Activated CD4-positive, alpha-beta T cell treated with anti-CD3 and anti-CD28 coated beads, Interleukin-2, amount 50 U/mL, for 16 hours (primary cell): ENCODE measurements around the gene CCNY.

Experiments
- DNase-seq: peaks from one replicate; pipeline ENCODE4 v3.0.0-alpha.2; 2020

The CCNY gene

DNA sequence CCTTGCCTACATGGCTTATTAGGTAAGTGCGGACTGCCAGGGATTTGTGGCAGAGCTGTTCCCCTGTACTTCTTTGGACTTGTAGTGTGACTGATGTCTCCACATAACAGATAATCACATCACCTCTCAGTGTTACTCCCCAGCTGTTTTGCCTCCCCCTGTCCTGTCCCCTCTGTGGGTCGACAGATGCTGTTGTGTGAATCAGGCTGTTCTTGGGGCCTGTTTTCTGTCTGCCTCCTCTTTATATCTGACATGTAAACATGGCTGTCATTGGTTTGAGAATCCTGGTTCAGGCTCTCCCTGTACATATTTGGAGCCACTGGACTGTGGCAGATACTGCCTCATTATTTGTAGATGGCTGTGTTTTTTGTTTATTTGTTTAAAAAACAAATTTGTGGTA lies 22.7 kb downstream of the CCNY start:
- no peak for DNase-seq

DNA sequence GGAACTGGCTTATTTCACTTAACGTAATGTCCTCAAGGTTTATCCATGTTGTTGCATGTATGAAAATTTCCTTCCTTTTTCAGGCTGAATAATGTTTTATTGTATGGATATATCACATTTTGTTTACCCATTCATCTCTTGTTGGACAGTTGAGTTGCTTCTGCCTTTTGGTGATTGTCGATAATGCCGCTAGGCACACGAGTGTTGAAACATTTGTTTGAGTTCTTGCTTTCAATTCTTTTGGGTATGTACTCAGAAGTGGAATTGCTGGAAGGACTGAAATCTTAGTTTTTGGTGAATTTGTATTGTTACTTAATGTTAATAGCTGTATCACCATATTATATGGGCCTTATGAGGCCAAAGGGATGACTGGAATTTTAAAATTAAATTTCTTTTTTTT lies 23.6 kb downstream of the CCNY start:
- no peak for DNase-seq

DNA sequence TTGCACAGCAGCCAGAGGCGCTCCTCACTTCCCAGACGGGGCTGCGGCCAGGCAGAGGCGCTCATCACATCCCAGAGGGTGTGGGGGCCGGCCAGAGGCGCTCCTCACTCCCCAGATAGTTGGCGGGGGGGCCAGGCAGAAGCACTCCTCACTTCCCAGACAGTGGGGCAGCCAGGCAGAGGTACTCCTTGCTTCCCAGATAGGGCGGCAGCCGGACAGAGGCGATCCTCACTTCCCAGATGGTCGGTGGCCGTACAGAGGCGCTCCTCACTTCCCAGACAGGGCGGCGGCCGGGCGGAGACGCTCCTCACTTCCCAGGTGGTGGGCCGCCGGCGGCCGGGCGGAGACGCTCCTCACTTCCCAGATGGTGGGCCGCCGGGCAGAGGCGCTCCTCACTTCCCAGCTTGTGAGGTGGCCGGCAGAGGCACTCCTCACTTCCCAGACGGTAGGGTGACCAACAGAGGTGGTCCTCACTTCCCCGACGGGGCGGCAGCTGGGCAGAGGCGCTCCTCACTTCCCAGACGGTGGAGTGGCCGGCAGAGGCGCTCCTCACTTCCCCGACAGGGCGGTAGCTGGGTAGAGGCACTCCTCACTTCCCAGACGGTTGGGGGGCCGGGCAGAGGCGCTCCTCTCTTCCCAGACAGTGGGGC lies 26.5 kb downstream of the CCNY start:
- DNase-seq: no peak

GRCh38 chr10:35363587-35363986 lies 27.3 kb downstream of the CCNY start:
- no peak for DNase-seq

GRCh38 chr10:35364808-35365207 lies 28.5 kb downstream of the CCNY start:
- DNase-seq: no peak

DNA sequence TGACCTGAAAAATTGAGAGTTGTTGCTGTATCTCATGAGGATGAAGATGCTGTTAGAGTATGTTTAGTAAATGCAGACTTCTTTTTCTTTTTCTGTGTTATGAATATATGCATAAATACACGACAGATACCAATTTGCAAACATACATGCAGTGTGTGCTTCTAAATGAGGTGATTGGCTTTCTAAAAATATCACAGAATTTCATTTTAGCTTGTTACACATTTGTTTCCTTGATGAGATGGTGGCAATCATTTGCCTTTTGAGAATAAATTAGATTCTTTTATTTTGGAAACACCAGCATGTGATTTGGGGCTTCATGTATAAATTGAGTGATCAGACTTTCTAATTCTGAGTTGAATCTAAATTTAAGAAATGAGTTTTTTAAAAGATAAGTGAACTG lies 29.7 kb downstream of the CCNY start:
- DNase-seq: no peak

DNA sequence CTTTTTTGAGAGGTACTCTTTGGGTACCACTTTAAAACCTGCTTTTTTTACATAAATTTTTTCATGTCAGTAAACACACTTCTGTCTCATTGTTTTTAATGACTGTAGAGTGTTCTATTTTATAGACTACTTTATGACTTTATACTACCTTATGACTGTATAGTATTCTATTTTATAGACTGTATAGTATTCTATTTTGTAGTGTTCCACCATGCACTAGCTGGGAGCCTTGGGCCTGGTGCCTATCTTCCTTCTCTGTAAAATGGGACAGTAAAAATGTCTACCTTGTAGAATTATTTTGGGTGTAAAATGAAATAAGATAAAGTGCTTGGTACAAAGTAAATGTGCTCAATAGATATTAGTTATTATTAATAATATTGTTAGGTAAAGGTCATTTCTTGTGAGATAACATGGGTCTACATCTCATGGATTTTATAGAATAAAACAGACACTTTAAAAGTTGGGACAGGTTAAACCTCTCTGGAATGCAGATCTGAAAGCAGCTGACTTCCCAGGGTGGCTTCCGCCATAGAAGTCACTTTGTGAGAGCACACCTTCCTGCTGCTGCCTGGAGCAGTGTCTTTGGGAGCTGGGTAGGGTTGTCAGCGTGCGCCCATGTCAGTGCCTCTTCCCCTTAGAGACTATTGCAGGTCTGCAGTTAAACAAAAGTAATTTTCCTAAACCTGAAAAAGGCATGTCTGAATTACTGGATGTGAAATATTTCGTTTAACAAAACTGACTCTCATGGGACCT lies 31.0 kb downstream of the CCNY start:
- no peak for DNase-seq

GRCh38 chr10:35367982-35368381 lies 31.7 kb downstream of the CCNY start:
- no peak for DNase-seq

DNA sequence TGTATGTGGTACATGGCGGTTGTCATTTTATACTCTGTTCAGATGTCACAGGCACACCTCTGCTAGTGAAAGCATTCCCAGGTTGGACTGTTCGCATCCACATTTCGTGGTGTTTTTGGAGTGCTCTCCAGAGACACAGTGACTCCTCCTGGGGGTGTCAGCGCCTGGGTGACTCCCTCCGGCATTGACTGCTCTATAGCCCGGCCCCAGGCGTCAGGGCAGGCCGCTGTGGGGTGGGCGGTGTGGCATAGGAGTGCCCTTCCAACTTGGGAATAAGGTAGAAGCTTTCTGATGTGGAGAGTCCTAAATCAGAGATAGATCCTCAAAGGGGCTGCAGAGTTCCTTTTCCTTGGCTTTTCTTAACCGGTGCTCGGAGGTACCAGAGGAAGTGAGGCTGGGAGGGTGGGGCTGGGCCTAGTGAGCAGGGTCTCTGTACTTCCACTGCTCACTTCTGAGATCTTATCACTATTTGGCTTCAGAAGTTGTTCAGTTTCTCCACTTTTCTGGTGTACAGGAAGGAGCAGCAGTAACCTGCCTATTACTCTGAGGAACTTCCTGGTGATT lies 32.3 kb downstream of the CCNY start:
- DNase-seq: no peak

- DNase-seq: no peak
Observed at GRCh38 chr10:35369049-35369611, 32.8 kb downstream of the CCNY start.

- DNase-seq: no peak
Observed at GRCh38 chr10:35371731-35372130, 35.4 kb downstream of the CCNY start.

- DNase-seq: no peak
Observed at GRCh38 chr10:35372329-35372728, 36.0 kb downstream of the CCNY start.

DNA sequence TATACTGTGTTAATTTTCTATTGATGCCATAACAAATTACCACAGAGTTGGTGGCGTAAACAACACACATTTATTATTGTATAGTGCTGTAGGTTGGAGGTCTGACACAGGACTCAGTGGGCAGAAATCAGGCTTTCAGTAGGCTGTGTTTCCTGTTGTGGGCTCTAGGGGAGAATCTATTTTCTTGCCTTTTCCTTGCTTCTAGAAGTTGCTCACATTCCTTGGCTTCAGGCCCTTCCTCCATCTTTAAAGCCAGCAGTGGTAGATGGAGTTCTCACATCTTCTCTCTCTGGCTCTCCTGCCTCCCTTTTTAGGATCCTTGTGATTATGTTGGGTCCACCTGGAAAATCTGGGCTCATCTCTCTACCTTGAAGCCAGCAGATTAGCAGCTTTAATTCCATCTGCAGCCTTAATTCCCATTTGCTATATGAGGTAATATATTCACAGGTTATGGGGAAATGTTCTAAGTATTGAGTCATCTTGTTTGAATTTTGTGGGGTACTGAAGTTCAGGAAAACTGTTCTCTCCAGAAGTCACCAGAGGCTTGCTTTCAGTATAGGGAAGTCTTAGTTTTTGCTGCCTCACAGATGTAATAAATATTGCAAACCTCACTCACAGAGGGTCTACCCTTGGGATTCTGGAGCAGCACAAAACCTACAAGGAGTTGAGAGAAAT lies 38.9 kb downstream of the CCNY start:
- no peak for DNase-seq

DNA sequence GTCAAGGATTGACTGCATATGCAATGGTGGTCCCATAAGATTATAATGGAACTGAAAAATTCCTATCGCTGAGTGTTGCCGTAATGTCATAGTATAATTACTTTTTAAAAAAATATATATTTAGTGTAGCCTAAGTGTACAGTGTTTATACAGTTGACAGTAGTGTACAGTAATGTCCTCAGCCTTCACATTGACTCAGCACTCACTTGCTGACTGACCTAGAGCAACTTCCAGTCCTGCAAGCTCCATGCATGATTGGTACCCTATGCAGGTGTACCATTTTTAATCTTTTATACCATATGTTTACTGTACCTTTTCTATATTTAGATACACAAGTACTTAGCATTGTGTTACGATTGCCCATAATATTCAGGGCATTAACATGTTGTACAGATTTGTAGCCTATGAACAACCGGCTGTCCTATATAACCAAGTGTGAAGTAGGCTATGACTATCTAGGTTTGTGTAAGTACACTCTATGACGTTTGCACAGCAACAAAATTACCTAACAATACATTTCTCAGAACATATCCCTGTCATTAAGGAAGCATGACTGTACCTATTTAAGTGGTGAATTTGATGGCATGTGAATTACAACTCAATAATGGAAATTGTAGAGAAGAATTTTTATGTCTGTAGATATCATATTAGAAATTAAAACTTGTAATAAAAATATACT lies 40.9 kb downstream of the CCNY start:
- DNase-seq: peak; percentile 30

DNA sequence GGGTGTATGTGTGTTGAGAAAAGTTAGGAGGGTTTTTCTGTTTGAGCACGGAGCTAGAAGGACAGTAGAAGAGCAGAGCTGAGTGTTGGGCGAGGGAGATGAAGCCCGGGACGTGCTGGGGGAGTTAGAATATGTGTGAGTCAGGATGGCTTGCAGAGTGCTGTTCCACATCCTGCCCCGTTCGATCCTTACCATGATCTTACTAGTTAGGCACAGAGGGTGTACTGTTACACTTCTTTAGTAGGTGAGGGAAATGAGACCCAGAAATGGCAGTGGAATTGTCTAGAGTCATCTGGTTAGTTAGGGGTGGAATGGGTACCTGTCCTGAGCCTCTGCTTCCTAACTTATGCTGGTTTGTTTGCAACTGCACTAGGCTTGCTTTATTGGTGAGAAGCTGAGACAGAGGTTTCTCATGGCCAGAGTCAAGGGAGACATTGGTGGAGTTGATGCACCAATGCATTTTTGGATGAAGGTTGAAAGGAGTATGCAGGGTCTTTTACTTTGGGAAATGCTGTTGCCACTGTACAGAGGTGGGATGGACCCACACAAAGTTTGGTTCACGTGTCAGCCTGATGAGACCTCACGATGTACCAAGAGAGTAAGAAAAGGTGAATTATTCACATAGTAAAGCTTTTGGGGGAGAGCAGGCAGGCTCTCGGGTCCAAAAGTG lies 42.4 kb downstream of the CCNY start:
- no peak for DNase-seq

DNA sequence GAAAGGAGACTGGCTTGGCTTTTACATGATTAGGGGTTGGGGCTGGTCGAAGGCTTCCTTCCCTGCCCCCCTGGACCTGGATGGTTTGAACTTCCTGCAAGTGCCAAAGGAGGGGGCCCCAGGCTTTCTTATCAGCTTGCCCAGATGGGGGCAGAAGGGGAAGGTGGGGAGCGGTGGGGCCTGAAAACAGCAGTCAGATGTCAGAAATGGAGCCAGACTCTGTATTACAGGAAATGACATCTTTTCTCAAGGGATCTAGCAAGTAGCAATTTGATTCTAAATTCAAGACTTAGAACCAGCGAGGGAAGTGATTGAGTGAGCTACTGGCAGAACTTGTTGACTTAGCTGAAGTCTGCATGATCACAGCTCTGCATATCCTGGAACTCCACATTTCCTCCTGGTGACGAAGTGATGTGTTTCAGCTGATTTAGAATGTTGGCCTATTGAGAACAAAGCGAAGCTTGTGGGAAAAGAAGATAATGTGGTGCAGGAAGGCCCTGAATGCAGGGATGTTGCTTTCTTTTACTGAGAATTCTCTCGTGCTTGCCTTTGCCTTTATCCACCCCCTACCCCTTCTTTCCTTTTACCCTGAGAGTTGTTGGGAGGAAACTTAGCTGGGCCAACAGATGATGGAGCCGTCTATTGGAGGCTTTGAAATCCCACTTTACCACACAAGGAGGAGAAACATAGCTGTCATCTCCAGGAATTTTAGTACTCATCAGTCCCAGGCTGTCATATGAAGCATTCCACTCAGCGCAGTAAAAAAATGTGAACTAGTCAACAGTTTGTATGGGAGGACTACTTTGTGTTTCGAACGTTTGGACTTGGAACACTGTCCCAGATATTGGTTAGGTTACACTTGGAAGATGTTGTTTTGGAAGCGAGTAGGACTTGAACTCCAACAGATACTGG lies 43.2 kb downstream of the CCNY start:
- DNase-seq: no peak

DNA sequence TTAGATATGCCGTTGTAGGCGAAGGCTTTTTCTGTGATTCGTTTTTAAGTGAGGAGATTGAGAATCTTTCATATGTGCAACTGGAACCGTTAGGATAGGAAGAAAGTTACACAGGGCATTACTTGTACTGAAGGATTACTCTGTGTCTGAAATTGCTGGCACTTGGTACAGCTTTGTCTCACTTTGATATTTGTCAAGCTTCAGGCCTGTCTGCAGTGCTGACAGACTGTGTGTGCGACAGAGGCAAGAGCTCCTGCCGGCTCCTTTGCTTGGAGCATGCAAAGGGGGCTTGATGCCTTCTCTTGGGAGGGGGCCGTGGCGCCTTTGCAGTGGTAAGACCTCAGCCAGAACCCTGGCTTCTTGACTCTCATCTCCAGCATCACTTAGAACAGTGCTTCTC lies 45.8 kb downstream of the CCNY start:
- no peak for DNase-seq

GRCh38 chr10:35384265-35384868 lies 48.1 kb downstream of the CCNY start:
- DNase-seq: no peak

GRCh38 chr10:35386594-35387174 lies 50.4 kb downstream of the CCNY start:
- no peak for DNase-seq

GRCh38 chr10:35387768-35388167 lies 51.5 kb downstream of the CCNY start:
- no peak for DNase-seq
